Astrocyte of the cerebellum (primary cell): ENCODE results near the gene ZNF689.
"Not testable (repeated sequence)": the region's sequence is repeated elsewhere in the genome, so short reads cannot be mapped to it uniquely, and the experiment has no call there.

Experiments used
- DNase-seq: peaks from one replicate; pipeline ENCODE4 v3.0.0-alpha.2; 2011; ENCODE audit warnings: low read depth
- H3K4me3 ChIP-seq: 2 replicates; pipeline ENCODE4 v1.5.1; 2011; ENCODE audit warnings: mild to moderate bottlenecking, low read depth, low read length, moderate library complexity
- CTCF ChIP-seq: IDR thresholded peaks from 2 replicates; pipeline ENCODE4 v1.5.1; 2012; ENCODE audit warnings: low read length, low read depth, moderate library complexity, mild to moderate bottlenecking; ENCODE audit errors: missing control alignments
- in situ Hi-C: cut with HindIII; loops from 2 replicates; pipeline ENCODE4 v1.10.0; 2017; ENCODE audit warnings: low sequenced_read_pairs

ZNF689 gene

DNA sequence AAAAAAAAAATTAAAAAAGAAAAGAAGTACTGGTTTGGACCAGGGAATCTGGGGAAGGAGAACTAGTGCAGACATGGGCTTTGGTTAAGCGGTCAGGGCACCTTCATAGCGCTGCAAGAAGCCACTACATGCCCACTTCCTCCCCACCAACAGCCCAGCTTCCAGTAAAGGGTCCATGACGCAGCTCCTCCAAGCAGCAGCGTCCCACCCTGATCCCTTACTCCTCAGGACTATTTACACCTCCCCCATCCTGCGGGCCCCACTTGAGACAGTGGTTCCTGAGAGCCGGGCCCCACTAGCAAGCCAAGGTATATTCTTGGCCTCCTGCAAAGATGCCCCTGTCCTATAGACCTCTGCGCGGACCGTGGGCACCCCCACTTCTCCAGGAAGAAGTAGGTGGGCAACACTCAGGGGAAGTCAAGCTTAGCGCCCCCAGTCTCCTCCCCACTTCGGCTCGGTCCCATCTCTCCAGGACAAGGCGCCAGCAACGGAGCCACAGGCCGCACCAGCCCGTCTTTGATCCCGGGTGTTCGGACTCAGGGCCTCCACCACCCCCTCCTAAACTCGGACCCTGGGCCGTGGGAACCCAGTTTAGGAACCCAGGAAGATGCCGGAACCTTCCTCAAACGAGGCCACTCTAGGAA is 39.7 kb upstream of the ZNF689 start:
- no peak for TF ChIP-seq CTCF
- in situ Hi-C loops, result no loop called here
- H3K4me3 ChIP-seq, result peak overlapping the region; percentile 93
- no peak for DNase-seq

DNA sequence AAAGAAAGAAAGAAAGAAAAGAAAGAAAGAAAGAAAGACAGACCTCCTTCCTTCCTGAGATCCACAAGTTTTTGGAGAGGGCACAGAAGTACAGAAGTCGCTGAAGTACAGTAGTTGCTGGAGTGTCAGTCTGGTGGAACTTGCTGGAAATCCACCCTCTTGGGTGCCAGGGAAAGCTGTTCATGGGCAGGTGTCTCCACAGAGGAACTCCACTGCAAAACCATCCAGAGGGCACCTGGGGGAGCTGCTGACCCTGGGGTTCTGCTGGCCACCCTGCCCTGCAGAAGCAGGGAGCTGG is 37.0 kb upstream of the ZNF689 start:
- no peak overlapping the region for H3K4me3 ChIP-seq
- TF ChIP-seq CTCF, result no peak
- DNase-seq, result no peak
- in situ Hi-C loops, result no loop called here

DNA sequence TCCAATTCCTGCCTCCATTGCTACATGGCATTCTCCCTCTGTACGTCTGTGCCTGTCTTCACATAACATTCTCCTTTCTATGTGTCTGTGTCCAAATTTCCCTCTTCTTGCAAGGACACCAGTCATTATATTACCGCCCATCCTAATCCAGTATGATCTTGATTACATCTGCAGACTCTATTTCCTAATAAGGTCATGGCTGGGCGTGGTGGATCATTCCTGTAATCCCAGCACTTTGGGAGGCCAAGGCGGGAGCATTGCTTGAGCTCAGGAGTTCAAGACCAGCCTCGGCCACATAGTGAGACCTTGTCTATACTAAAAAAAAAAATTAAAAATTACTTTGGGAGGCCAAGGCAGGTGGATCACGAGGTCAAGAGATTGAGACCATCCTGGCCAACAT is 35.5 kb upstream of the ZNF689 start:
- in situ Hi-C loops, result no loop called here
- no peak overlapping the region for H3K4me3 ChIP-seq
- no peak for DNase-seq
- TF ChIP-seq CTCF, result no peak

DNA sequence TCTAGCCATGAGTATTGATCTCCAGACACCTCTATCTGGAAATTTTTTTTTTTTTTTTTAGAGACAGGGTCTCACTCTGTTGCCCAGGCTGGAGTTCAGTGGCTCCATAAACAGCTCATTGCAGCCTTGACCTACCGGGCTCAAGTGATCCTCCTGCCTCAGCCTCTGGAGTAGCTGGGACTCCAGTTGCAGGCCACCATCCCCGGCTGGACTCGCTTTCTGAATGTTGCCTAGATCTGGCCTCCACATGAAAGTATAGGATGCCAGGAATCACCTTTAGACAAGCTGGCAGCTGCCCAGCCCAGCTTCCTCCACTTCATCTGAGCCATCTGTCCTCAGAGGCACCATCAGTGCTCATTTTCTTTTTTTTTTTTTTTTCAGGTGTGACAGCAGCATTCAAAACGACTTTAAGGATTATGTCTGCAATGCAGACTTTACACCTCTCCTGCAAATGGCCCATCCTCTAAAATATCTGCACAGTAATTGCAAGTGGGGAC is 34.2 kb upstream of the ZNF689 start:
- DNase-seq, result no peak
- H3K4me3 ChIP-seq, result no peak overlapping the region
- in situ Hi-C loops, result no loop called here
- TF ChIP-seq CTCF, result no peak

- H3K4me3 ChIP-seq, result no peak overlapping the region
- no peak for DNase-seq
- TF ChIP-seq CTCF, result no peak
- in situ Hi-C loops, result no loop called here
Measured at GRCh38 chr16:30641378-30641982, 31.3 kb upstream of the ZNF689 start.

DNA sequence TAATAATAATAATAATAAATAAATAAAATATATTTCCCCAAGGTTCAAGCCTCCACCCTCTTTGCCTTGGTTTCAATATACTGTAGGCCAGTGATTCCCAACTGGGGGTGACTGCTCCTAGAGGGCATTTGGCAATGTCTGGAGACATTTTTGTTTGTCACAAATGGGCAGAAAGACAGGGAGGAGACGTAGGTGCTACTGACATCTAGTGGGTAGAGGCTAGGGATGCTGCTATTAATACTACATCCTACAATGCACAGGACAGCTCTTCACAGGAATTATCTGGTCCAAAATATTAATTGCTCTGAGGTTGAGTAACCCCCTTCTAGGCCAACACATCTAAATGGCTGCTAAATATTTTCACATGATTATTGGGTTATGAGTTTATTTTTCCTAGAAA is 27.8 kb upstream of the ZNF689 start:
- peak; percentile 64 for TF ChIP-seq CTCF
- in situ Hi-C loops, result no loop called here

GRCh38 chr16:30637139-30637538 is 26.9 kb upstream of the ZNF689 start:
- H3K4me3 ChIP-seq, DNase-seq, in situ Hi-C loops: not testable (repeated sequence)

More for the DNA sequence above, 27.8 kb upstream of the ZNF689 start:
- H3K4me3 ChIP-seq, result no peak overlapping the region
- no peak for DNase-seq
